Jurkat, Clone E6-1 (cell line): ENCODE measurements around the gene ATP2C2.
"Not testable (repeated sequence)": the region's sequence is repeated elsewhere in the genome, so short reads cannot be mapped to it uniquely, and the experiment has no call there.

Experiments
- DNase-seq: peaks from one replicate; pipeline ENCODE4 v3.0.0-alpha.2; 2011; ENCODE audit warnings: low read depth, low spot score
- H3K4me3 ChIP-seq: 2 replicates; pipeline ENCODE4 v1.5.1; 2011; ENCODE audit warnings: mild to moderate bottlenecking, low read length, control low read depth, moderate library complexity

The ATP2C2 gene

DNA sequence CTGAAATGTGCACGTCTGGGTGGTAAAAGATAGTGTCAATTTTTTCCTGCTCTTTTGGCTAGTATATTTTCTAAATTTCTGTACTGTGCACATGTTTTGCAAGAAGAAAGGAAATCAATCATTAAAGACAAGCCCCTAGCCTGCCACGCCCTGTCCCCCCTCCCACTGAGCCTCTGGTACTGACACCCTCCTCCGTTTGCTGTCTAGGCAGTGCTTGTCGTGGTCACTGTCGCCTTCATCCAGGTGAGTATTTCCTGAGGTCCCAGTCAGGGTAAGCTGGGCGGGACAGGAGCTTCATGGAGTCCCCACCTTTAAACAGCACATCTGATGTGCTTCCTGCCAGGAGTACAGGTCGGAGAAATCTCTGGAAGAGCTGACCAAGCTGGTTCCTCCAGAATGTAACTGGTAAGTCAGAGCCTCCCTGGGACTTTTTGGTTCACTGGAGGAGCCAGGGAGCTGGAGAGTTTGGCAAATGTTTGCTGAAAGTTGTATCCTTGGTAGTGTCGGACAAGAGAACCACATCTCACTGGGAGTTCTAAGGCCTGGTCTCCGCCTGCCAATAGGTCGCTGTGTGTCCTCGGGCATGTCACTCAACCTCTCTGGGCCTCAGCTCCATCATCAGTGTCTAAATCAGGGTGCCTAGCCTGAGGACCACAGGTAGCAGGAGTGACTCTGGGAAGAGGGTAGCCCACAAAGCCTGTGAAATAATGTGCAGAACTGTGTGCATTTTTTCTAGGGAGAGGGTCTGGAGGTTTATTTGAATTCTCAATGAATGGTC is 42.2 kb downstream of the ATP2C2 start:
- DNase-seq: no peak
- H3K4me3 ChIP-seq: no peak overlapping the region

DNA sequence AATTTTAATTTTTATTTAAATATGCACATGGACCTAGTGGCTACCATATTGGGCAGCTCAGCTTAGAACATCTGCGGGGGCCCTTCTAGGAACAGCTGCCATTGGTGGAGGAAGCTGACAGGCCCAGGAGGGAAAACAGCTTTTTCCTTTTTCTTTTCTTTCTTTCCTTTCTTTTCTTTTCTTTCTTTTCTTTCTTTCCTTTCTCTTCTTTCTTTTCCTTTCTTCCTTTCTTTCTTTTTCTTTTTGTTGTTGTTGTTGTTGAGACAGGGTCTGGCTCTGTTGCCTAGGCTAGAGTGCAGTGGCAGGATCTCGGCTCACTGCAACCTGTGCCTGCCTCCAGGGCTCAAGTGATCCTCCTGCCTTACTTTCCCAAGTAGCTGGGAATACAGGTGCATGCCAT is 43.4 kb downstream of the ATP2C2 start:
- H3K4me3 ChIP-seq: no peak overlapping the region
- DNase-seq: no peak

DNA sequence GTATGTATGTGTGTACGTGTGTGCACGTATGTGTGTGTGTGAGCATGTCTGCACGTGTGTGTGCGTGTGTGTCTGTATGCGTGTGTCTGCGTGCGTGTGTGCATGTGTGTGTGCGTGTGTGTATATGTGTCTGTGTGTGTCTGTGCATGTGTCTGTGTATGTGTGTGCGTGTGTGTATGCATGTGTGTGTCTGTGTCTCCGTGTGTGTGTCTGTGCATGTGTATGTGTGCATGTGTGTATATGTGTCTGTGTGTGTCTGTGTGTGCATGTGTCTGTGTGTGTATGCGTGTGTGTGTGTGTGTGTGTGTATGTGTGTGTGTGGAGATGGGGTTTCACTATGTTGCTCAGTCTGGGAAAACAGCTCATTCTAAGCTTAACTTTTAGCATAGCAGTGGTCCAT is 43.9 kb downstream of the ATP2C2 start:
- H3K4me3 ChIP-seq: no peak overlapping the region
- DNase-seq: no peak

DNA sequence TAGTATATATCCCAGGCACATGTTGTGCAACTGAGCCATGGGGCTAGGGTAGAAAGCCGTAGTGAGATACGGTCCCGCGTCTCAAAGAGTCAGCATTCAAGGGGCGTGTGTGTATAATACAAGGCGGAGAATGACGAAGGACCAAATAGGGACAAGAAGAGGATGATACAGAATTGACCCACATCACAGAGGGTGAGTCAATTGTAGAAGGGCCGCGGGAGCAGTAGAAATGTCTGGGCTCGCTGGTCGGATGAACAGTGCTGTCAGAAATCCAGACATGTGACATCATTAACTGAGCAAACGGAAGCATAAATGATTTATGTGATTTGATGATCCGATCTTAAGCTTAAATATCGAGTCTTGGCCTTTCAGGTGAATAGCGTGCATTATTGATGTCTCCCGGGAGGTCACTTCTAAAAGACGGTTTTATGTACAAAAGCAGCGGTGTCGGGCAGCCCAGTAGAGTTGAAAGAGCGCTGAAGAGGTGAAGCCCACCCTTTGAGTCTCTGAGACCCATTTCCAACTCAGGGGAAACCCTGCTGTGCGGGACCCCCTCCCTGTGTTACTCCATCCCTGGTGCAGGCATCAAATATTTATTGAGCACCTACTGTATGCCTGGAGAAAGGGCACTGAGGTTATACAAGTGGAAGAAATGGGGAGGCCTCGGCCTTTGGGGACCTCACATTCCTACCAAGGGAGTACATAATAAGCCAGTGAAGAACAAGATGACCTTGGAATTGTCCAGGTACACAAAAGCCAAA is 45.1 kb downstream of the ATP2C2 start:
- no peak for DNase-seq
- no peak overlapping the region for H3K4me3 ChIP-seq

DNA sequence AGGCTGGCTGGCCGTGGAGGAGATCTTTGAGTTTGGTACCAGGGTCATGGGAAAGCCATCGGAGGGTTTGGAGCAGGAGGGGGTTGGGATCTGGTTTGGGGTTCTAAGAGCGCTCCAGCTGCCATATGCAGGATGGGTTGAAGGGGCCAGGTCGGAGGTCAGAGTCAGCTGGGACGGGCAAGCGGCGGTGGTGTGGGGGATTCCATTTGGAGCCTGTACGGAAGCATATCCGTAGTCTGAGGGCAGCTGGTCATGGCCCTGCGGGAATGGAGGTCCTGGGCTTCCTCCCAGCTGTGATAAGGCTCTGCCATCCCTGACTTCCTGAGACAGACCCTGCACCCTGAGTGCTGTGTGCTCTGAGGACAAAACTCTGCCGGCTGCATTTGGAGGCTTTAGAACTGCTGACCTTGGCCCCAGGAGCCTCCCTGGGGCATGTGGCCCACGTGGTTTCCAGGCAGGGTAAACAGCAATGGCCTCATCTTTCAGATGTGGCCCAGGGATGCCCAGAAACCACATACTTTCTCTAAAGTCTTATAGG is 46.5 kb downstream of the ATP2C2 start:
- H3K4me3 ChIP-seq: no peak overlapping the region
- no peak for DNase-seq

DNA sequence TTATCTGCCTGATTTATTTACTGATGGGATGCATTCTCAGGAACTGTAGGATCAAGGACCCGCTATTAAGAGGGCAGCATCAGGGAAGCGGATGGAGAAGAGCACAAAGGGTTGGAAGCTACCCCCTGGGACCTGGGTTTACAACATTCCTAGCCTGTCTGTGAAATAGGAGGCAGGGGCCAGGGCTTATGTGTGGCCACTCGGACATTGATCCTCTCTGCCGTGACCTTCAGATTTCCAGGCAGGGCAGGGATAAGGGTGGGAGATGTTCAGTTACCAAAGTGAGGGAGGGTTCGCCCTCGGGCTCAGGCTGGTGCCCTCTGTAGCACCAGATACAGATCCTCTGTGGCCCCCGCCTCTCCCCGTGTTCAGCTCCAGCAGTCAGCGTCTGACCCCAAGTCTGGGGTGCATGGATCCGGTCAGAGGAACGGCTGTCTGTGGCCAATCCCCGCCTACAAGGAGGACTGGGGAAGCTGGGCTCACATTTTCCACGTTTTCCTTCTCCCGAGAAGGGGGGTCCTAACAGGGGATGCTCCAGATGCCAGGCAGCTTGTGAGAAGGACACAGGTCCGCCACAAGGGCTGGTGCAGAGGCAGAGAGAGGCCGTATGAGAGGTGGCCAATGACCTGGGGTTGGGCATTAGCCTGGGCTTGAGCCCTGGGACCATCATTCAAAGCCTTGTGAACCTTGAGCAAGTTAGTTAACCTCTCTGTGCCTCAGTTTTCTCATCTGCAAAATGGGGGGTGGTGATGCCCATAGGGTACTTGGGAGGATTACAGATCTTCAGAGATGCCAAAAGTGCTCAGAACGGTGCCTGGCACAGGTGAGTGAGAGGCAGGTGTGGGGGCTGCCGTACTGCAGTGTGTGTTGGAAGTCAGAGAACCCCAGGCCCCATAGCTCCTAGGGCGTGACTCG is 48.3 kb downstream of the ATP2C2 start:
- H3K4me3 ChIP-seq: no peak overlapping the region
- DNase-seq: no peak

DNA sequence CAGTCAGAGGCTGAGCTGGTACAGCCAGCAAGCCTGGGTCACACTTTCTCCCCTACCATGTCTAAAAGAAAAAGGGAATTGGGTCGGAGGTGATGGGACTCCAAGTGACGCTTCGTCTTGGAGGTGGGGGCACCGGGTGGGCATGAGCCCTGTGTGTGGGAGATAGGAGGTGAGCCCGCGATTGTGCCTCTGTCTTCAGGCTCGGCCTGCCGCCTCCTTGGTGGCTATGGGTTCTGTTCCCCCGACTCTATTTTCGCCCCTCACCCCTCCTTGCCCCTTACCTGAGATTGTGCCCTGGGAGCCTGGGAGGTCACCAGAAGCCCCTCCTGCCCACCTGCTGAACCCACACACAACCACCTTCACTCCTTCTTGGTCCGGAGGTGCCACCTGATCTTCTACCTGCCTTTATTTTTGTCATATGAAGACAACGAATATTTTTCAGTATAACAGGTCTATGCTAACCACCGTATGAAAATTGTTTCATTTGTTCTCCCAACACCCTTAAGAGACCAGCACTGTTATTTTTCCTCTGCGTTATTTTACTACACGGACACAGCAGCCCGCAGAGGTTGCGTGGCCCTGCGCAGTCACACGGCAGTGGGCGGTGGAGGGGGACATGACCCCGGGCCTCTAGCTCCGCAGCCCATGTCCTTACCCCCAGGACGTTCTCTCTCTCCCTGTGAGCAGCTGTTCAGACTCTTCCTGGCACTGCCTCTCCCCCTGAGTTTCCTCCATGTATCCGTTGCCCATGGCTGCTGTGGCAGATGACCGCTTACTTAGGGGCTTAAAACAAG is 49.9 kb downstream of the ATP2C2 start:
- no peak overlapping the region for H3K4me3 ChIP-seq
- no peak for DNase-seq

DNA sequence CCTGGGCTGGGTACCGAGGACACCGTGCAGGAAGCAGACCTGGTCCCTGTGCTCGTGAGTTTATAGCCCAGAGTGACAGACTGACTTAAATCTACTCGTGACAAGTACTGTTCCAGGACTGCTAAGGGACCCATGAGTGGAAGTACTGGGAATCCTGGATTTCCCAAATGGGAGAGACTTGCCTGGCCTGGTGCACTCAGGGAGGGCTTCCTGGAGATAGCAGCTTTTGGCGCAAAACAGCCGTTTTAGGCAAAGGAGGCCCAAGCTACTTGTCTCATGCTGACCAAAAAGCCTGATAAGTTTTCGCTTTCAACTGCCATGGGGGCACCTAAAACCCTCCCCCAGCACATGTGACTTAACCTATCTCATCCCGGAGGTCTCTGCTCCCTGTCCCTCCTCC is 51.4 kb downstream of the ATP2C2 start:
- no peak for DNase-seq
- no peak overlapping the region for H3K4me3 ChIP-seq

DNA sequence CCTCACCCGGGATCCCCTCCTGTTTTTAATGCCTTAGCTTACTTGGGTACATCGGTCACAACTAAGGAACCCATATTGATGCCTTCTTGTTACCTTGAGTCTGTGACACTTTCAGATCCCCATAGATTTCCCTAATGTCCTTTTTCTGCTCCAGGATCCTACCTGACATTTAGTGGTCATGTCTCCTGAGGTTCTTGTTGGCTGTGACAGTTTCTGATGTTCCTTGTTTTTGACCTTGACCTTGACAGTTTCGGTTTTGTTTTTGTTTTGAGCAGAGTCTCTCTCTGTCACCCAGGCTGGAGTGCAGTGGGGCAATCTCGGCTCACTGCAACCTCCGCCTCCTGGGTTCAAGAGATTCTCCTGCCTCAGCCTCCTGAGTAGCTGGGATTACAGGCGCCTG is 52.2 kb downstream of the ATP2C2 start:
- not testable (repeated sequence) for DNase-seq, H3K4me3 ChIP-seq

DNA sequence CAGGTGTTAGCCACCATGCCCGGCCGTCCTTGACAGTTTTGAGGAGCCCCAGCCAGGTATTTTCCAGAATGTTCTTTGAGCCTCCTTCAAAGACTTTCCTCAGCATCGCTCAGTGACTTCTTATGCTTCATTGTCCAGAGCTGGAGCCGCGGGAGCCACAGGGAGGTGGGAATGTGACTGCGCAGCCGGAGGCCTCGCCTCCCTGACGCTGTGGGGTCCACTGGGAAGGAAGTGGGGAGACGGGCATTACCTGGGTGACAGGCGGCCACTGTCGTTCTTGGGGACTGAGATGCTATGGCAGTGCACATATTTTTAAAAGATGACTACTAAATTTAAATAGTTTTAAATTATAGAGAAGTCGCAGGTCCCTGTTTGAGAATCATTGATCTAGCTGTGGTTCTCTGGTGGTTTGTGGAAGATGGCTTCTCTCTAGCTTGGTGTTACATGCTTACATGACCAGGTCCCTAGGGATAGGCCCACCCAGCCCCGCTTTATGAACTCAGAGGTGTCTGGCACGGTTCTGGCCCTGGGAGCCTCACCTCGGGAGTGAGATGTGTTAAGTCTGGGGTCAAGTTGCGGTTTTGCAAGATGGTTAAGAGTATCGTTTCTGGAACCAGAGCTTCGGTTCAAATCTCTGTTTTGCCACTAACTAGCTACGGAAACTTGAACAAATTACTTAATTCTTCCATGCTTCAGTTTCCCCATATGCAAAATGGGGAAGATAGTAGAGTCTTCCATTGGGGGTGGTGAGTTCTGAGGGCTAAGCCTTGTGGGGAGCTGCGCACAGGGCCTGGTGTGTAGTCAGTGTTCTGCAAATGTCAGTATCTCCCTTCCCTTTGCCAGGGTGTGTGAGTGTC is 53.0 kb downstream of the ATP2C2 start:
- no peak for DNase-seq
- H3K4me3 ChIP-seq: no peak overlapping the region

DNA sequence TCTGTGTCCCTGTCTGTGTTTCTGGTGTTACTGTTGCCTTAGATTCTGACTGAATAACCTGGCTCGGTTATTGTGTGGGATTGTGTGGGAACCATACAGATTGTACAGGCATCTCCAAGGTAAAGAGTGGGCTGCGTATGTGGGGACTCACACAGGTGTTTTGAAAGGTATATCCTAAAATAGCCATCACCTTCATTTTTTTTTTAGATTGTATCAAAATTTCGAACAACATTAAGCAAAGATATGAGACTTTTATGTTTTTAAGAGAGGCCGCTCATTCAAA is 53.5 kb downstream of the ATP2C2 start:
- no peak overlapping the region for H3K4me3 ChIP-seq
- no peak for DNase-seq

DNA sequence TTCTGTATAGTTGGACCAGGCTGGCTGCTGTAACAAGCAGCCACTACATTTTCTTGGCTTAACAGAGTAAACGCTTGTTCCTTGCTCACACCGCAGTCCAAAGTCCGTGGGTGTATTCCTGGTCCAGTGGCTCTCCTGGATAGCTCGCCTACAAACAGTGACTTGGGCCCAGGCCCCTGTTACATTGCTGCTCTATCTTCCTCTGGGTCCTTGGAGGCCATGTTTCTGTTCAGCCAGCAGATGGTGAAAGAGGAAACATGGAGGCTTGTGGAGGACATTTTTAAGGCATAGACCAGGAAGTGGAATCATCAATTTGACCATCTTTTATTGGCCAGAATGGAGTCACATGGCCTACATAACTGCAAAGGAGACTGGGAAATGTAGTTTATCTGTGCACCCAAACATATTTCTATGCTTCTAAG is 55.1 kb downstream of the ATP2C2 start:
- DNase-seq: peak; percentile 57

DNA sequence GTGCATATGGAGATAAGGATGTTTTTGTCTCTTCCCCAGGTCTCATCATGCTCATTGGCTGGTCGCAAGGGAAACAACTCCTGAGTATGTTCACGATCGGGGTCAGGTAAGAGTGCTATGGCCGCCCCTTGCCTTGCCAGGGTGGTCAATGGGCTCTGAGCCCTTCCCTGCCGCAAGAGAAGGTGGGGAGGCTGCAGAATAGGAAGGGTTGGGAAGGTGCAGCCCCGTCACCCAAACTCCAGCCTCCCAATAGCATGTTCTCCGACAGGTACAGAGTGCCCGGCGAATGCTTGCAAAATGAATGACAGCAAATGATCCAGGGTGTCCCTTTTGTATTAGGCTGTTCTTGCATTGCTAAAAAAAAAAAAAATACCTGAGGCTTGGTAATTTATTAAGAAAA is 57.4 kb downstream of the ATP2C2 start:
- H3K4me3 ChIP-seq: no peak overlapping the region
- no peak for DNase-seq

More for the DNA sequence above, 55.1 kb downstream of the ATP2C2 start:
- H3K4me3 ChIP-seq: no peak overlapping the region

DNA sequence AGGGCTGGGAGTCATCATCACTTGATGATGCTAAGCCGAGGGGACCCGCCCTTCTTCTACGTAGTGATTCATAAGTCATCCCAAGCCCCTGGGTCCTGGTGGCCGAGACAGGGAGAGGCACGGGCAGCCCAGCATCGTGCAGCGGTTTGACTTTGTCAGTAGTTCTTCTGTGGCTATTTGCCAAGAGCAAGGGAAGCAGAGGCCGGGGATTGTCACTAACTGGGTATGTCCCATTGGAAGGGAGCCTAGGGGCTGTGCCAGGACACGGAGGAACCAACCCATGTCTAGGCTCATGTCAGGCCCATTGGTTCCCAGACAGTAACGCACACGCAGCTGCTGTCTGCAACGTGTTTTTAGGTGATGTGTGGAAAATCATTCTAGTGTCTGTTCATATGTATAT is 58.5 kb downstream of the ATP2C2 start:
- no peak overlapping the region for H3K4me3 ChIP-seq
- DNase-seq: no peak

DNA sequence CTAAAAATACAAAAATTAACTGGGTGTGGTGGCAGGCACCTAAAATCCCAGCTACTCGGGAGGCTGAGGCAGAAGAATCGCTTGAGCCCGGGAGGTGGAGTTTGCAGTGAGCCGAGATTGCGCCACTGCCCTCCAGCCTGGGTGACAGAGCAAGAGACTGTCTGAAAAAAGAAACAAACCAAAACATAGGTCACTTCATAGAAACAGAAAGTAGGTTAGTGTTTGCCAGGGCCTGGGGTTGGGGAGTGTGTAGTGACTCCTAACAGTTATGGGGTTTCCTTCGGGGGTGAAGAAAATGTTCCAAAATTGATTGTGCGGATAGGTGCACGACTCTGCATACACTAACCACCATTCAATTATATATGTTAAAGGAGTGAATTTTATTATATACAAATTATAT is 59.2 kb downstream of the ATP2C2 start:
- DNase-seq: no peak
- no peak overlapping the region for H3K4me3 ChIP-seq

DNA sequence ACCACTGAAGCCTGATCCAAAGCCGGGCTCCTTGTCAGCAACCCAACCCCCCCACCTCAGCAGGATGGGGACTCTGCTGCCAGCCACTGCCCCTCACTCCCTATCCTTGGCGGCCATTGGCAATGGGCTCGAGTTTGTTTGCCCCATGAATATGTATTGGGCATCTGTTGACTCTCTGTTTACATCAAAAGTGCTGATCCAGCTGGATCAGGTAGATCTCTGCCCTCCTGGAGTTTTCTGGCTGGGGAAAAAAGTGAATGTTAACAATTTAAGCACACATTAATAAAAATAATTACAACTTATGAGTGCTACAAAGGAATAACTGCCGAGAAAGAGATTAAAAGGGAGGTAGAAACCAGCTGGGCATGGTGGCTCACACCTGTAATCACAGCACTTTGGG is 62.5 kb downstream of the ATP2C2 start:
- DNase-seq: no peak
- H3K4me3 ChIP-seq: no peak overlapping the region

DNA sequence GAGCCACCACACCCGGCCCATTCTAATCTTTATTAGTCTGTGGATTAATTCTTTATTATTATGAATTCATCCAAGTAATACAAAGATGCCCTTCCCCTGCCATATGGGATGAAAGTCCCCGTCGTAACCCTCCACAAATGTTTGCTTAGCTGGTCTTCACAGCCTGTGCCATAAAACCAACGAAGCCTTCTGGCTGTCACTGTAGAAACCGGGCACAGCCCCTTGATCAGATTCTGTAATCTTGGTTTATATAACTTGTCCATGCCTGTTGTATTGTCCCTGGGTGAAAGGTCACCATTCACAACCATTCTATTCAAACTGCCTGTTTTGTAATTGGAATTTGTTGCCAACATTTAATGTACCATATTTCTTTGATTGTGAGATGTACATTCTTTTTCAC is 66.5 kb downstream of the ATP2C2 start:
- H3K4me3 ChIP-seq: no peak overlapping the region
- DNase-seq: no peak

DNA sequence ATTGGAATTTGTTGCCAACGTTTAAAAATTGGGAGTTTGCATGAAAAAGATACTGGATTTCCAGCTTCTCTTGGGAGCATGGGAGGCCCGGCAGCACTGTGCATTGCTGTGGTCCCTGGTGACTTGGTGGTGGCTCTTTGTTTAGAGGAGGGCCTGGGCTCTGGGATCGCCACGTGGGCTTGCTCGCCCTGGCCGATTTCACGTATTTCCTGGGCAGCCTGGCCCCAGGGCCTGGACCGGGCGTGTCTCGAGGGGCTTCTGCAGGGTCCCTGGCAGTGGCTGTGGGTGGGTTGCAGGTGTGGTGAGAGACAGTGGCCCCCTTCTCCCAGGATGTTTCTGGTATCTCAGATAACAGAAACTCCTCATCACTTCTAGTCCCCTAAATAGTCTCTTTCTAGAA is 67.9 kb downstream of the ATP2C2 start:
- no peak for DNase-seq
- H3K4me3 ChIP-seq: no peak overlapping the region
